AG08396 (cell line): Measurements from ENCODE around the gene FOXA2.
"Not testable (repeated sequence)": the region's sequence is repeated elsewhere in the genome, so short reads cannot be mapped to it uniquely, and the experiment has no call there.

ENCODE experiments used
- DNase-seq: peaks from one replicate; pipeline ENCODE4 v3.0.0; 2012; ENCODE audit warnings: low spot score, mixed read lengths

The FOXA2 gene

GRCh38 chr20:22584522-22584921 is at the start of gene FOXA2:
TSS of gene FOXA2 (minus strand) at chr20:22584572. CDS start at chr20:22584278, 294 bp downstream.
- DNase-seq: no peak

- DNase-seq: no peak
Measured at GRCh38 chr20:22630701-22631100, 46.3 kb upstream of the FOXA2 start.

- DNase-seq: no peak
Measured at GRCh38 chr20:22629927-22630326, 45.6 kb upstream of the FOXA2 start.

- DNase-seq: no peak
Measured at GRCh38 chr20:22629447-22629846, 45.1 kb upstream of the FOXA2 start.

GRCh38 chr20:22626496-22626895 is 42.1 kb upstream of the FOXA2 start:
- no peak for DNase-seq

- DNase-seq: no peak
Measured at GRCh38 chr20:22623211-22623610, 38.8 kb upstream of the FOXA2 start.

GRCh38 chr20:22620342-22620741 is 36.0 kb upstream of the FOXA2 start:
- no peak for DNase-seq

- no peak for DNase-seq
Measured at GRCh38 chr20:22619806-22620205, 35.4 kb upstream of the FOXA2 start.

GRCh38 chr20:22619272-22619671 is 34.9 kb upstream of the FOXA2 start:
- DNase-seq: no peak

GRCh38 chr20:22617160-22617559 is 32.8 kb upstream of the FOXA2 start:
- DNase-seq: no peak

- DNase-seq: no peak
Measured at GRCh38 chr20:22616551-22616950, 32.2 kb upstream of the FOXA2 start.

GRCh38 chr20:22615425-22615824 is 31.1 kb upstream of the FOXA2 start:
- no peak for DNase-seq

- no peak for DNase-seq
Measured at GRCh38 chr20:22611636-22612035, 27.3 kb upstream of the FOXA2 start.

GRCh38 chr20:22607695-22608094 is 23.3 kb upstream of the FOXA2 start:
- no peak for DNase-seq

GRCh38 chr20:22604815-22605214 is 20.4 kb upstream of the FOXA2 start:
- no peak for DNase-seq

GRCh38 chr20:22601361-22602141 is 17.2 kb upstream of the FOXA2 start:
- no peak for DNase-seq

- not testable (repeated sequence) for DNase-seq
Measured at GRCh38 chr20:22599258-22599657, 14.9 kb upstream of the FOXA2 start.

GRCh38 chr20:22597303-22597702 is 12.9 kb upstream of the FOXA2 start:
- no peak for DNase-seq

GRCh38 chr20:22590662-22591061 is 6.3 kb upstream of the FOXA2 start:
- no peak for DNase-seq

- DNase-seq: no peak
Measured at GRCh38 chr20:22586645-22587310, 2.4 kb upstream of the FOXA2 start.

- no peak for DNase-seq
Measured at GRCh38 chr20:22585786-22586493, 1.6 kb upstream of the FOXA2 start.

GRCh38 chr20:22584922-22585785 is 782 bp upstream of the FOXA2 start:
- DNase-seq: no peak
